Memory B cell (primary cell): Measurements from ENCODE around the gene SLC20A1.
"Not testable (repeated sequence)": the region's sequence is repeated elsewhere in the genome, so short reads cannot be mapped to it uniquely, and the experiment has no call there.

Source experiments
- ATAC-seq: fragments of 150-1000 bp; cut with Tn5 transposase; 2 replicates; pipeline ENCODE4 v1.10.0; 2021; ENCODE audit warnings: low read depth, mild to moderate bottlenecking, moderate library complexity
- DNase-seq, 2 donors: peaks; one replicate each; pipeline ENCODE4 v3.0.0; 2022; ENCODE audit warnings: low spot score in 2 of 2
- H3K27ac Mint-ChIP-seq: one replicate; pipeline ENCODE4 v1.8.0; 2022; ENCODE audit warnings: mild to moderate bottlenecking, moderate library complexity, mixed read lengths
- H3K27me3 Mint-ChIP-seq: one replicate; pipeline ENCODE4 v1.8.0; 2022; ENCODE audit warnings: mixed read lengths
- H3K36me3 Mint-ChIP-seq: one replicate; pipeline ENCODE4 v1.8.0; 2022; ENCODE audit warnings: mild to moderate bottlenecking, mixed read lengths
- H3K4me1 Mint-ChIP-seq: one replicate; pipeline ENCODE4 v1.8.0; 2022; ENCODE audit warnings: mixed read lengths
- H3K4me3 Mint-ChIP-seq: one replicate; pipeline ENCODE4 v1.8.0; 2022; ENCODE audit warnings: mild to moderate bottlenecking, moderate library complexity, mixed read lengths
- H3K9me3 Mint-ChIP-seq: one replicate; pipeline ENCODE4 v1.8.0; 2022; ENCODE audit warnings: mixed read lengths

The SLC20A1 gene

DNA sequence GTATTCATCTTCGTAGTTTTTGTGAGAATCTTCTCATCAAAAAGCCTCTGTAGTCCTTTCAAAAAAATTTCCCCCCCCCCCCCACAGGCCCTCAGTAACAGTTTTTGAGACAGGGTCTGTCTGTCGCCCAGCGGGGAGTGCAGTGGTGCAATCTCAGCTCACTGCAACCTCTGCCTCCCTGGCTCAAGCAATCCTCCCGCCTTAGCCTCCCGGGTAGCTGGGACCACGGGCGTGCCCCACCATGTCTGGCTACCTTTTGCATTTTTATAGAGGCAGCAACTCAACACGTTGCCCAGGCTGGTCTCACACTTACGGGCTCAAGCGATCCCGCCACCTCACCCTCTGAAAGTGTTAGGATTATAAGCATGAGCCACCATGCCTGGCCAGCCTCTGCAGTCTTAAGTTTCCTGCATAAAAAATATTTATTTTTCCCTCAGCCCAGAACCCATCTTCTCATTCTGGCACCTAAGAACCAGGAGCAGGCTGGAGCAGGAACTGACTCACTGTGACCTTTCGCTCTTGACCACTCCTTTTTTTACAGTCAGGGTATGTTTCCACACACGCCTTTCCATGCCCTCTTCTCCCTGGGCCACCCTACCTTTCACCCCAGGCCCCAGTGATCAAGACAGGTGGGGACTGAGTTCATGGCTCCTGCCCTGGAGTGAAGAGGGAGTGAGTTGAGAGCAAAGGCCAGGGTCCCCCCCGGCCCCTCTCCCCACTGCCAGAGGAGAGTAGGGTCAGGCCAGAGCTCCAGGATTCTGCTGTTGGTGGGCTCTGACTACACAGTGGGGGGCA lies 42.5 kb downstream of the SLC20A1 start:
- Mint-ChIP-seq H3K27me3 (no peaks in the 10 kb centered on the region), H3K4me3 (no peak overlapping the region), H3K9me3 (no peaks in the 10 kb centered on the region), H3K27ac (no peak overlapping the region), H3K4me1 (peaks cover 24% of the 10 kb centered on the region), H3K36me3 (no peaks in the 10 kb centered on the region)
- ATAC-seq (no peak), DNase-seq (no peak)

GRCh38 chr2:112690853-112691401 lies 45.2 kb downstream of the SLC20A1 start:
- peak overlapping the region; percentile 63 for H3K27ac Mint-ChIP-seq

DNA sequence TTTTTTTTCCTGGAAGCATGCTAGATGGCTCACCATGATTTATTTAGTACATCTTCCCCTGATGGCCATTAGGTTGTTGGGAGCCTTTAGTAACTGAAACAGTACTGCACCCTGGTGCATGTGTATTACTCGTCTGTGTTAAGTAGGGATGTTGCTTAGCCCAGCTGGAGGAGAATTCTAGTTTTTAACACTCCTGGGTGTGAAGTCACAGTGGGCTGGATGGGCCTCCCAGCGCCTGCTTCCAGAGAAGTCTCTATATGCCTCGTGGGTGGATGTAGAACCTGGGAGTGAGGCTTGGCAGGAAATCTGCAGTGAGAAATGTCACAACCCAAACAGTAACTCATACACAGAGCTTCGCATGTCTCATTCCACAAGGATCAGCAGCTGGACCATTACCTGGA lies 46.1 kb downstream of the SLC20A1 start:
- Mint-ChIP-seq H3K27me3 (no peaks in the 10 kb centered on the region), H3K27ac (no peak overlapping the region), H3K4me3 (peak overlapping the region; percentile 41), H3K36me3 (no peaks in the 10 kb centered on the region), H3K9me3 (no peaks in the 10 kb centered on the region), H3K4me1 (peaks cover 19% of the 10 kb centered on the region)
- ATAC-seq (no peak), DNase-seq (no peak)

More at GRCh38 chr2:112690853-112691401, 45.2 kb downstream of the SLC20A1 start:
- peaks cover 17% of the 10 kb centered on the region for H3K4me1 Mint-ChIP-seq
- DNase-seq (peak; percentile 43 to 48), ATAC-seq (peak; percentile 87)
- peak overlapping the region; percentile 79 for H3K4me3 Mint-ChIP-seq
- no peaks in the 10 kb centered on the region for H3K36me3 Mint-ChIP-seq
- no peaks in the 10 kb centered on the region for H3K9me3 Mint-ChIP-seq
- no peaks in the 10 kb centered on the region for H3K27me3 Mint-ChIP-seq

- H3K4me1 Mint-ChIP-seq, result peaks cover 19% of the 10 kb centered on the region
- H3K4me3 Mint-ChIP-seq, result no peak overlapping the region
- DNase-seq, result no peak
- no peaks in the 10 kb centered on the region for H3K9me3 Mint-ChIP-seq
- ATAC-seq, result no peak
- H3K27ac Mint-ChIP-seq, result peak overlapping the region; percentile 33
- no peaks in the 10 kb centered on the region for H3K27me3 Mint-ChIP-seq
- H3K36me3 Mint-ChIP-seq, result no peaks in the 10 kb centered on the region
Measured at GRCh38 chr2:112692495-112692911, 46.8 kb downstream of the SLC20A1 start.

DNA sequence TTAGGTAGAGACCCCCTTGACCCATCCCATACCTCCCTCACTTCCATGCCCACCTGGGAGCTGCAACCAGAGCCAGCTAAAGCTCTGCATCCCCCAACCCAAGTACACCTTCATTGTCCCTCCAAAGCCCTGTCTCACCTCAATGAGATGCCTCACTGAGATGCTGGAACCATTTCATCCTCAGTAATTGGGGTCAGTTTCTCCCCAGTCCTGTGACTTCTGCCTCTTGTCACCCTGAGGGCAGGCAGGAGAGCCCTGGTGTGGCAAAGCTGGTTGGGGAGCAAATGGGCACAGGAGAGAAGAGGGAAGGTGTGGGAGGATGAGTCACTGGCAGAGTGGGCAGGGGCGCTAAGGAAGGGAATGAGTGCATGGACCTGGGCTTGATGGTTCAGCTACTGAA lies 47.2 kb downstream of the SLC20A1 start:
- DNase-seq (no peak), ATAC-seq (no peak)
- Mint-ChIP-seq H3K4me1 (peaks cover 19% of the 10 kb centered on the region), H3K36me3 (no peaks in the 10 kb centered on the region), H3K27me3 (no peaks in the 10 kb centered on the region), H3K27ac (peak overlapping the region; percentile 33), H3K4me3 (no peak overlapping the region), H3K9me3 (no peaks in the 10 kb centered on the region)

DNA sequence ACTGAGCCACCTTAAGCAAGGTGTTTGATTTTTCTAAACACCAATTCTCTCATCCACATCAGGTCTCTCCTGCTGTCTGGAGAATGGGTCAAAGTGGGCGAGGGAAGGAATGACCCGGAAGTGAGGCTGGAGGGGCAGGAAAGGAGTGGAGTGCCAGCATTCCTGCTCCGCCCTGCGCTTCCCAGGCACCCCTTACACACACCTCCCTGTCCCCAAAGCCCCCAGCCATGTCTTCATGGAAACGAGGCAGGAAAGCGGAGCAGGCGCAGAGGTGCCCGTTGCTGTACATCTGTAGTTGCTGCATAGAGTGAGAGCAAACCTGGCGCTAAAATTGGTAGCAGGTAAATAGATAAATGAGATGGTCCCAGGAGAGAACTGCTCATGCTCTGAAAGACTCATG lies 47.9 kb downstream of the SLC20A1 start:
- Mint-ChIP-seq H3K4me1 (peaks cover 19% of the 10 kb centered on the region), H3K27ac (no peak overlapping the region), H3K4me3 (no peak overlapping the region), H3K27me3 (no peaks in the 10 kb centered on the region), H3K9me3 (no peaks in the 10 kb centered on the region), H3K36me3 (no peaks in the 10 kb centered on the region)
- DNase-seq, result no peak
- ATAC-seq, result no peak

DNA sequence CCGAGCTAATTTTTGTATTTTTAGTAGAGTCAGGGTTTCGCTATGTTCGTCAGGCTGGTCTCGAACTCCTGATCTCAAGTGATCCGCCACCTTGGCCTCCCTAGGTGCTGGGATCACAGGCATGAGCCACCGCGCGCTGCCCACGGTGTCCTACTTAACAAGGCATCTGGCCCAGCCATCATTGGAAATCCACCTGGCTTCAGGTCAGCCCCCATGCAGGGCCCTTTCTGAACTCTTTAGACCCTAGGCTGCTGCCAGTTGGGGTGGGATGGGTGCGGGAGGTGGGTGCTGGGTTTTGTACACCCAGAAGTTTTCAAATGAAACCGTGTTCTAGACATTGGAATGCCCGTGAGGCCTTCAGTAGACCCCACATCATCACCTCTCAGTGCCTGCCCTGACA lies 48.4 kb downstream of the SLC20A1 start:
- no peak overlapping the region for H3K27ac Mint-ChIP-seq
- H3K4me3 Mint-ChIP-seq, result no peak overlapping the region
- H3K36me3 Mint-ChIP-seq, result no peaks in the 10 kb centered on the region
- H3K9me3 Mint-ChIP-seq, result no peaks in the 10 kb centered on the region
- no peaks in the 10 kb centered on the region for H3K27me3 Mint-ChIP-seq
- no peak for ATAC-seq
- DNase-seq, result no peak
- H3K4me1 Mint-ChIP-seq, result peaks cover 24% of the 10 kb centered on the region

GRCh38 chr2:112698834-112699515 lies 53.2 kb downstream of the SLC20A1 start:
- no peaks in the 10 kb centered on the region for H3K36me3 Mint-ChIP-seq
- peak; percentile 14 for ATAC-seq
- peaks cover 35% of the 10 kb centered on the region for H3K4me1 Mint-ChIP-seq
- H3K9me3 Mint-ChIP-seq, result no peaks in the 10 kb centered on the region
- H3K27me3 Mint-ChIP-seq, result no peaks in the 10 kb centered on the region
- no peak for DNase-seq
- H3K4me3 Mint-ChIP-seq, result no peak overlapping the region
- H3K27ac Mint-ChIP-seq, result peak overlapping the region; percentile 92

DNA sequence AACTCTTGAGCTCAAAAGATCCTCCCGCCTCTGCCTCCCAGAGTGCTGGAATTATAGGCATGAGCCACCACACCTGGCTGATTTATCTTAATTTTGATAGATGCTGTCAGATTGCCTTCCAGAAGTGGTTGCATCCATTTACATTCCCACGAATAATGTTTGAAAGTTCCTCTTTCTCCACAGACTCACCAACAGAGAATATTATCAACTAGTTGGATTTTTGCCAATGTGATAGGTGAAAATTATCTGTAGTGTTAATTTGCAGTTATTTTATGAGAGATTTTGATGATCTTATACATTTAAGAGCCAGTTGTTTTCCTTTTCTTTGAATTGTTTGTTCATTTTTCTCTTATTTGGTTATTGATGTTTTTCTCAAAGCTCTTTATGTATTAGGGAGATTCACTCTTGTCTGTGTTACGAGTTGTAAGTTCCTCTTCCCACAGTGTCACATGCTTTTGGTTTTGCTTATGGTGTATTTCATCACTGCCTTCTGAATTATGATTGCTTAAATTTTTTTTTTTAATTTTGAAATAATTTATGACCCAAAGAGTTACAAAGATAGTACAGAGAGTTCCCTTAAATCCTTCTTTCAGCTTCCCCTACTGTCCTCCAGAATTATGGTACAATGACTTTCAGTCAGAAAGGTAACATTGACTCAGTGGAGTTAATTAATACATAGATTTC lies 54.4 kb downstream of the SLC20A1 start:
- no peaks in the 10 kb centered on the region for H3K27me3 Mint-ChIP-seq
- no peaks in the 10 kb centered on the region for H3K36me3 Mint-ChIP-seq
- ATAC-seq (peak; percentile 91), DNase-seq (no peak)
- H3K4me3 Mint-ChIP-seq, result peak overlapping the region; percentile 24
- H3K4me1 Mint-ChIP-seq, result peaks cover 38% of the 10 kb centered on the region
- H3K27ac Mint-ChIP-seq, result peak overlapping the region; percentile 92
- no peaks in the 10 kb centered on the region for H3K9me3 Mint-ChIP-seq

DNA sequence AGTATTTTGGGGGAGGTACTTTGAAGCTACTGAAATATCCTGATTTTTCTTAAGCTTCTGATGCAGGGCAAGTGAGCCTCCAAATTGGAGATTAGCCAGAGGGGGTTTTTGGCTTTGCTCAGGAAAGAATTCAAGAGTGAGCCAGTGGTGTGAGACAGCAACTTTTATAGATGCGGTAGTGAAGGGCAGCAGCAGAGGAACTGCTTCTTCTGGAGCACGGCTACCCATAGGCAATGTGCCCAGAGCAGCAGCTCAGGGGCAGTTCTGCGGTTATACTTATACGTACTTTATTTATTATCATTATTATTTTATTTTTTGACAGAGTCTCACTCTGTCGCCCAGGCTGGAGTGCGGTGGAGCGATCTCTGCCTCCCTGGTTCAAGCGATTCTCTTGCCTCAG lies 55.3 kb downstream of the SLC20A1 start:
- Mint-ChIP-seq H3K9me3 (no peaks in the 10 kb centered on the region), H3K4me3 (peak overlapping the region; percentile 24), H3K27me3 (no peaks in the 10 kb centered on the region), H3K27ac (peak overlapping the region; percentile 92), H3K4me1 (peaks cover 45% of the 10 kb centered on the region), H3K36me3 (no peaks in the 10 kb centered on the region)
- ATAC-seq (peak; percentile 21), DNase-seq (no peak)

GRCh38 chr2:112703684-112704083 lies 57.9 kb downstream of the SLC20A1 start:
- DNase-seq, result no peak
- H3K27ac Mint-ChIP-seq, result no peak overlapping the region
- H3K4me1 Mint-ChIP-seq, result peaks cover 53% of the 10 kb centered on the region
- H3K4me3 Mint-ChIP-seq, result no peak overlapping the region
- H3K27me3 Mint-ChIP-seq, result no peaks in the 10 kb centered on the region
- no peaks in the 10 kb centered on the region for H3K9me3 Mint-ChIP-seq
- no peaks in the 10 kb centered on the region for H3K36me3 Mint-ChIP-seq
- no peak for ATAC-seq

GRCh38 chr2:112705575-112705974 lies 59.8 kb downstream of the SLC20A1 start:
- H3K27me3 Mint-ChIP-seq, result no peaks in the 10 kb centered on the region
- H3K27ac Mint-ChIP-seq, result peak overlapping the region; percentile 75
- H3K4me1 Mint-ChIP-seq, result peaks cover 45% of the 10 kb centered on the region
- no peaks in the 10 kb centered on the region for H3K36me3 Mint-ChIP-seq
- ATAC-seq (no peak), DNase-seq (no peak)
- H3K9me3 Mint-ChIP-seq, result no peaks in the 10 kb centered on the region
- H3K4me3 Mint-ChIP-seq, result no peak overlapping the region

GRCh38 chr2:112706170-112706664 lies 60.5 kb downstream of the SLC20A1 start:
- Mint-ChIP-seq H3K9me3 (no peaks in the 10 kb centered on the region), H3K4me3 (no peak overlapping the region), H3K4me1 (peaks cover 45% of the 10 kb centered on the region), H3K27me3 (no peaks in the 10 kb centered on the region), H3K36me3 (no peaks in the 10 kb centered on the region), H3K27ac (peak overlapping the region; percentile 4)
- DNase-seq, result no peak
- ATAC-seq, result no peak

- ATAC-seq, H3K36me3 Mint-ChIP-seq, H3K4me3 Mint-ChIP-seq, H3K27me3 Mint-ChIP-seq, DNase-seq, H3K9me3 Mint-ChIP-seq: not testable (repeated sequence)
- peak overlapping the region; percentile 90 for H3K27ac Mint-ChIP-seq
- H3K4me1 Mint-ChIP-seq, result peaks cover 41% of the 10 kb centered on the region
Measured at GRCh38 chr2:112706947-112707346, 61.2 kb downstream of the SLC20A1 start.
